Measurements from ENCODE around the gene PIEZO1.
"Not testable (repeated sequence)": the region's sequence is repeated elsewhere in the genome, so short reads cannot be mapped to it uniquely, and the experiment has no call there.

PIEZO1 gene, protein sequence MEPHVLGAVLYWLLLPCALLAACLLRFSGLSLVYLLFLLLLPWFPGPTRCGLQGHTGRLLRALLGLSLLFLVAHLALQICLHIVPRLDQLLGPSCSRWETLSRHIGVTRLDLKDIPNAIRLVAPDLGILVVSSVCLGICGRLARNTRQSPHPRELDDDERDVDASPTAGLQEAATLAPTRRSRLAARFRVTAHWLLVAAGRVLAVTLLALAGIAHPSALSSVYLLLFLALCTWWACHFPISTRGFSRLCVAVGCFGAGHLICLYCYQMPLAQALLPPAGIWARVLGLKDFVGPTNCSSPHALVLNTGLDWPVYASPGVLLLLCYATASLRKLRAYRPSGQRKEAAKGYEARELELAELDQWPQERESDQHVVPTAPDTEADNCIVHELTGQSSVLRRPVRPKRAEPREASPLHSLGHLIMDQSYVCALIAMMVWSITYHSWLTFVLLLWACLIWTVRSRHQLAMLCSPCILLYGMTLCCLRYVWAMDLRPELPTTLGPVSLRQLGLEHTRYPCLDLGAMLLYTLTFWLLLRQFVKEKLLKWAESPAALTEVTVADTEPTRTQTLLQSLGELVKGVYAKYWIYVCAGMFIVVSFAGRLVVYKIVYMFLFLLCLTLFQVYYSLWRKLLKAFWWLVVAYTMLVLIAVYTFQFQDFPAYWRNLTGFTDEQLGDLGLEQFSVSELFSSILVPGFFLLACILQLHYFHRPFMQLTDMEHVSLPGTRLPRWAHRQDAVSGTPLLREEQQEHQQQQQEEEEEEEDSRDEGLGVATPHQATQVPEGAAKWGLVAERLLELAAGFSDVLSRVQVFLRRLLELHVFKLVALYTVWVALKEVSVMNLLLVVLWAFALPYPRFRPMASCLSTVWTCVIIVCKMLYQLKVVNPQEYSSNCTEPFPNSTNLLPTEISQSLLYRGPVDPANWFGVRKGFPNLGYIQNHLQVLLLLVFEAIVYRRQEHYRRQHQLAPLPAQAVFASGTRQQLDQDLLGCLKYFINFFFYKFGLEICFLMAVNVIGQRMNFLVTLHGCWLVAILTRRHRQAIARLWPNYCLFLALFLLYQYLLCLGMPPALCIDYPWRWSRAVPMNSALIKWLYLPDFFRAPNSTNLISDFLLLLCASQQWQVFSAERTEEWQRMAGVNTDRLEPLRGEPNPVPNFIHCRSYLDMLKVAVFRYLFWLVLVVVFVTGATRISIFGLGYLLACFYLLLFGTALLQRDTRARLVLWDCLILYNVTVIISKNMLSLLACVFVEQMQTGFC (N-terminal part only)

DNA sequence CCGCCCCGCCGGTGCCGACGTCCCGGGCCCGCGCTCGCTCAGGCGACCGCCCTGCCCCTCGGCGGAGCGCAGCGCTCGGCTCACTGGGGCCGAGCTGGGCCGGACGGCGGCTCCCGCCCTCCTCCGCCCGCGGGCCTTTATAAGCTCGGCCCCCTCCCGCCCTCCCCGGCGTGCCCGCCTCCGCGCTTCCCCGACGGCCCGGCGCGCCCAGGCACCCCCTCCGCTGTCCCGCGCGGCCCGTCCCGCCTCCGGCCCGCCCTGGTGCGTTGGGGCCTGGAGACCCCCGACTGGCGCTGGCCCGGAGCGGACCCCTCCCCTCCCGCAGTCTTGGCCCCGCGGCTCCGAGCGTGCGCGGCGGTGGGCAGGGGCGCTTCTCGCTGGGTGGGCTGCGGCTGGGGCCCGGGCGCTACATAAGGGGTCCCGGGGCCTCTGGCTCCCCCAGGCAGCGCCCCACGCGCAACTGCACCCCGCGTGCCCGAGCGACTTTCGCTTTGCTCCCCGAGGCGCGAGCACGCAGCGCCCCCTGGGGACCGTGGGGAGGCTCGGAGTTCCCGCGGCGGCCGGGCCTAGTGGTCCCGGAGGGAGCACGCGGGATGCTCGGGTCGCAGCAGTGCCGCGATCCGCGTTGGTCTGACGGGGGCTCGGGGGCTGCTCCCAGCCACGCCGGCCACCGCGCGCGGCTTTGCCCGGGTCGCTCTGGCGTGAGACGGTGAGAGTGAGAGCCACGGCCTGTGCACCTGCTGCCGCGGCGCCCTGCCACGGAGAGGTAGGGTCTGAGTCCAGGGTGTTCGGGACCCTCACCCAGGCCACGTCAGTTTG, at the start of gene PIEZO1:
Gene PIEZO1, minus strand, starts transcription at position 115 of the 819 bp plus-strand sequence. CDS start 256 bp downstream, outside the sequence.
- peak within 1 kb of the TSS; percentile 66 for H3K4me3 ChIP-seq (ENCODE audit: low read length)
- TF ChIP-seq ZNF274 (IDR thresholded peaks at IDR 0.05; ENCODE audit: low read depth, low read length): no peak

DNA sequence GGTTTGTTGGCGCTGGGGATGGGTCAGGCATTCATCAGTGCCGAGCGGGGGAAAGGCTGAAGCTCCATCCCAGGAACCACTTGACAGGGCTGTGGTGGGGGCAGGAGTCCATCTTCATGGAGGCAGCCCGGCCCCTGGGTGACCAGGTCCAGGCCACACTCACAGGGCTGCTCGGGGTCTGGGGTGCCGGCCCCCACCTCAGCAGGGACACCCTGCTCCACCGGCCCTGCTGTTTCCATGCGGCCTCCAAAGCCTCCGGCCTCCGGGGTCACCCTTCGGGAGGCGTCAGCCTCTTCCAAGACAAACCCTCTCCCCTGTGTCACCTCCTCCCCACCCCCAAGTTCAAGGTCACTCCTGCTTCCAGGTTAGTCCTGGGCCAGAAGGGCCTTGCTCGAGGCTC, 49.6 kb upstream of the PIEZO1 start:
- no peak overlapping the region for H3K4me3 ChIP-seq (ENCODE audit: low read length)
- no peak for TF ChIP-seq ZNF274 (IDR thresholded peaks at IDR 0.05; ENCODE audit: low read depth, low read length)

DNA sequence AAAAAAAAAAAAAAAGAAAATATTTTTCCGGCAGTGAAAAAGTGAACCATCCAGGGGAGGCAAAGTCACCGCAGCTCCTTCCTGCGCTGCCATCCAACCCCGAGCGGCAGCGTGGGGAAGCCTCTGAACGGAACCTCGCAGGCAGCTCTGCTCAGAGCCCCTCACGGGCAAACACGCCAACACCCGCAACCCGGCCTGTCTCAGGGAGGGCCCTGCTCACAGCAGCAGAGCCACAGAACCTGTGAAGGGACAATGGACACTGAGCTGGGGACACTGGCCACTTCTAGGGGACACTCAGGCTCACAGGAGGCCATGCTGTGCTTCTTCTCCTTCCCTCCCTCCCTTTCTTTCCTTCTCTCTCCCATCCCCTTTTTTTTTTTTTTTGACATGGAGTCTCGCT, 48.1 kb upstream of the PIEZO1 start:
- TF ChIP-seq ZNF274 (IDR thresholded peaks at IDR 0.05; ENCODE audit: low read depth, low read length): no peak
- H3K4me3 ChIP-seq (ENCODE audit: low read length): no peak overlapping the region

DNA sequence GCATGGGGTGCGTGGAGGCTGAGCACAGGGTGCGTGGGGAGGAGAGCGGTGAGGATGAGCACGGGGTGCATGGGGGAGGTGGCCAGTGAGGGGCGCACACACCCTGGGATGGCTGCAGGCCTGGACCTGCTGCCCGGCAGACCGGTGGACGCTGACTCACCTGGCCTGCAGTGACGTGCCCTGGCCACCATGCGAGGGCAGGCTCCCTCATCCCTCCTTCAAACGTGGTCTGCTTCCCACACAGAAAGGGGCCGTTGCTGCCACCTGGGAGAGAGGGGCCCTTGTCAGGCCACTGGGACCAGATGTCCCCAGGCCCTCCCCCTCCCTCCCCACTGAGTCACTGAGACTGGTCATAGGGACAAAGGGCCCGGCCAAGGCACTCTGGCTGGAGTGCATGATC, 46.8 kb upstream of the PIEZO1 start:
- TF ChIP-seq ZNF274 (IDR thresholded peaks at IDR 0.05; ENCODE audit: low read depth, low read length): no peak
- H3K4me3 ChIP-seq (ENCODE audit: low read length): no peak overlapping the region

DNA sequence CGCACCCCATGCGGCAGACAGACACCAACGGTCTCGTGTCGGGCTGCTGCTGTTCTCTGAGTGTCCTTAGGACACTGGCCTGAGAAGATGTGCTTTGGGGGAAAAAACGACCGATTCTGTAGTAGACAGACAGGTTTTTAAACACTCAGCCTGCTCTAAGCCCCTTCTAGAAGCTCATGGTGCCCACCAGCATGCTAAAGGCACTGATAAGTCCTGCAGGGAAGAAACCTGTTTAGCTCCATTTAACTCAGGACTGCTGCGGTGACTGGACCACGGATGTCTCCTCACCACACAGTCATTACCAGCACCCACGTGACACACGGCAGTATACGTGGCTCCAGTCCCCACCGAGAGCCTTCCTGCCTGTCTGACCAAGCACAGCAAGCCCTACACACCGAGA, 45.8 kb upstream of the PIEZO1 start:
- TF ChIP-seq ZNF274 (IDR thresholded peaks at IDR 0.05; ENCODE audit: low read depth, low read length): no peak

DNA sequence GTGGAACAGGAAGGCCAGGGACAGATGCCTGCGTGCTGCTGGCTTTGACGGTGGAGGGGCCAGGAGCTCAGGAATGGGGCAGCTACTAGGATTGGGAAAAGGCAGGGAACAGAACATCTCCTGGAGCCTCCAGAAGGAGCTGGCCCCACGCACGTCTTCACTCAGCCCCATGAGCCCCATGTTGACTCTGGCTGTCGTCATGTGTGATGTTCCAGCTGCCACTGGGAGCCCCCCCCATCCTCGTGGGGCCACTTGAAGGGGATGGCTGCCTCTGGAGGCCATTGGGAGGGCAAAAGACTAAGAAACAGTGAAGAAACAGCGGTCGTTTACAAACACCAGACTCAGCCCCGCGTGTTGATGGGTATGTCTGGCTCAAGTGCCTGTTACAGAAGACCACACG, 45.2 kb upstream of the PIEZO1 start:
- H3K4me3 ChIP-seq (ENCODE audit: low read length): no peak overlapping the region
- TF ChIP-seq ZNF274 (IDR thresholded peaks at IDR 0.05; ENCODE audit: low read depth, low read length): no peak

More for the DNA sequence above, 45.8 kb upstream of the PIEZO1 start:
- H3K4me3 ChIP-seq (ENCODE audit: low read length): no peak overlapping the region

DNA sequence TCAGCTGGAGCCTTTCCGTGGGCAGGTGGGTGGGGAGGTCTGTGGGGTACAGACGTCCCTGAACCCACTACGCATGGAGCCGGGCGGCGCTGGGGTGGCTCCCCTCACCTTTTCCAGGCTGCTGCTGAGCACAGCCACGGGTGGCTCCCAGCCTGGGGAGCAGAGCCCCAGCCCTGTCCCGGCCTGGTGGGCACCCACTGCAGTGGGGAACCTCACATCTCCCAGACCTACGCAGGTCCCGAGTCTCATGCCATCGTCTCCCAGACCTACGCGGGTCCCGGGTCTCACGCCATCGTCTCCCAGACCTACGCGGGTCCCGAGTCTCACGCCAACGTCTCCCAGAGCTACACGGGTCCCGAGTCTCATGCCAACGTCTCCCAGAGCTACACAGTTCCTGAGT, 43.7 kb upstream of the PIEZO1 start:
- TF ChIP-seq ZNF274 (IDR thresholded peaks at IDR 0.05; ENCODE audit: low read depth, low read length): no peak
- H3K4me3 ChIP-seq (ENCODE audit: low read length): no peak overlapping the region

DNA sequence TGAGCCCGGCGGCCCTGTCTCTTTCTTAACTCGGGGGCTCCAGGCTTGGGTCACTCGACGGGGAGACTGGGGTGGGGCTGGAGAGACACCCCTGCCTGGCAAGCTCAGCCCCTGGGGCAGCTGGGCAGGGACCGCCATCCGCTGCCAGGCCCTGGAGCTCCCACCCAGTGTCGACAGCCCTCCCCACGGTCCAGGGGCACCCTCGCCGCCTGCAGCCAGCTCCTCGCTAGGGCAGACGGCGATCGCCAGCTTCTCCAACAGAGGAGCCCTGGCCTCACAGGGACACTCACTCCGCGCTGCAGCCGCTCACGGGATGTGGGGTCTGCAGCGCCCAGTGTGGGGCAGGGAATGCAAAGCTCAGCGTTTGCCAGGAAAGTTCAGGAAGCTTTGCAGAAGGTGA, 42.7 kb upstream of the PIEZO1 start:
- TF ChIP-seq ZNF274 (IDR thresholded peaks at IDR 0.05; ENCODE audit: low read depth, low read length): no peak
- H3K4me3 ChIP-seq (ENCODE audit: low read length): no peak overlapping the region

DNA sequence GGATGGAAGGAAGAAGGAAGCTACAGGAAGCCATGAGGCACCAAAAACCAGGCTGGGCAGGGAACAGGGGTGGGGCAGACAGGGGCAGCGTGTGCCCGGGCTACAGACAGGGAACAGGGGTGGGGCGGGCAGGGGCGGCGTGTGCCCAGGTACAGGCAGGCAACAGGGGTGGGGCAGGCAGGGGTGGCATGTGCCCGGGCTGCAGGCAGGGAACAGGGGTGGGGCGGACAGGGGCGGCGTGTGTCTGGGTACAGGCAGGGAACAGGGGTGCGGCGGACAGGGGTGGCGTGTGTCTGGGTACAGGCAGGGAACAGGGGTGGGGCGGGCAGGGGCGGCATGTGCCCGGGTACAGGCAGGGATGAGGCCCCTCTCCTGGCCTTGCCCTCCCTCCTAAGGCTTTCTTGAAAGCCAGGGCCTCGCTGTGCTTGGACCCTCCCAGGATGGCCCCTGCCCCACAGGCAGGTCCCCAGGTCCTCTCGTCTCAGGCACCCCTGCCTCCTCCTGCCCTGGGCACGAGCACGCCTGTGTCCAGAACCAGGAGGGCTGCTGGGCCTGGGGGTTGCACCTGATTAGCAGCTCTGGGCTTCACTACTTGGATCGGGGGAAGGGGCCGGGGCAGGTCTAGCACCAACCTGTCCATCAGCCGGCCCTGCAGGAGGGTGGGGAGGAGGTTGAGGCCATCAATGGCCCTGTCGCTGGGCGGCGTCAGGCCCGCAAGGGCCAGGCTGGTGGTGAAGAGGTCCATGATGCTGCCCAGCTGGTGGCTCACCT, 41.2 kb upstream of the PIEZO1 start:
- no peak overlapping the region for H3K4me3 ChIP-seq (ENCODE audit: low read length)
- TF ChIP-seq ZNF274 (IDR thresholded peaks at IDR 0.05; ENCODE audit: low read depth, low read length): no peak

DNA sequence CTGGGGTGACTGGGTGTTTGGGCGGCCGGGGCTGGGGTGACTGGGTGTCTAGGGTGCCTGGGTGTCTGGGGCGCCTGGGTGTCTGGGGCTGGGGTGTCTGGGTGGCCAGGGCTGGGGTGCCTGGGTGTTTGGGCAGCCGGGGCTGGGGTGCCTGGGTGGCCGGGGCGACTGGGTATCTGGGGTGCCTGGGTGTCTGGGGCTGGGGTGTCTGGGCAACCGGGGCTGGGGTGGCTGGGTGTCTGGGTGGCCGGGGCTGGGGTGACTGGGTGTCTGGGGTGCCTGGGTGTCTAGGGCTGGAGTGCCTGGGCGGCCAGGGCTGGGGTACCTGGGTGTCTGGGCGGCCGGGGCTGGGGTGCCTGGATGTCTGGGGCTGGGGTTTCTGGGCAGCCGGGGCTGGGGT, 40.1 kb upstream of the PIEZO1 start:
- TF ChIP-seq ZNF274 (IDR thresholded peaks at IDR 0.05; ENCODE audit: low read depth, low read length): no peak
- H3K4me3 ChIP-seq (ENCODE audit: low read length): no peak overlapping the region

DNA sequence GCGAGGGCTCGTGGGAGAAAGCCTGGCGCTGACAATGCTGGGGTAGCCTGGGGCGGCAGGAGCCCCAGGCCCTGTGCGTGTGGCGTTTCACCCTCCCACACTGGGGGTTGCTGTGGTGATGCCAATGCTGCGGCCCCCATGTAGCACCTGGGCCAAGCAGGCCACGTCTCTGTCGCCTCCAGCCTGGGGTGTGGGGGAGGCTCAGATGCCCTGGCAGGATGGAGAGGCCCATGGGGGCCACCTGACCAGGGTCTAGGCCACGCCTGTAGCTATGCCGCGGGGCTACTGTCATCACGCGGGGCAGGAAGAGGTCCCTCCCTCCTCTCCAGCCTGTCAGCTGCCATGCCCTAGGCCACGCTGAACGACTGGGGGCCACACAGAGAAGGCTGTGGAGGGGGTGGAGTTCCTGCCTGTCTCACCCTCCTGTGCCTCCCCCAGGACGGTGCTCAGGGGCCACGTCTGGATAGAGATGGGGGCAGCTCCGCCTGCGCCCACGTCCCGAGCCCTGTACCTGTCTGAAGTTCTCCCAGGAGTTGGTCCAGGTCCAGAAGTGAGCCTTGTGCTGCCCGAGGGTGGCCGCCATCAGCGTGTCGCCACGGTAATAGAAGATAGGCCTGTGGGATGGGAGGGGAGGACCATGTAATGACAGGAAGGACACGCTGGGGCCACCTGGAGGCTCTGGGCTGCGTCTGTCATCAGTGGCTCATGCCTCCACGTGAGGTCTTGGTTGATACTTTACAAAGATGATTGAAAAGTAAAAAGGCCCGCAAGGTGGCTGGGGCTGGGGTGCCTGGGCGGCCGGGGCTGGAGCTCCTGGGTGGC, 39.4 kb upstream of the PIEZO1 start:
- no peak for TF ChIP-seq ZNF274 (IDR thresholded peaks at IDR 0.05; ENCODE audit: low read depth, low read length)
- H3K4me3 ChIP-seq (ENCODE audit: low read length): no peak overlapping the region

DNA sequence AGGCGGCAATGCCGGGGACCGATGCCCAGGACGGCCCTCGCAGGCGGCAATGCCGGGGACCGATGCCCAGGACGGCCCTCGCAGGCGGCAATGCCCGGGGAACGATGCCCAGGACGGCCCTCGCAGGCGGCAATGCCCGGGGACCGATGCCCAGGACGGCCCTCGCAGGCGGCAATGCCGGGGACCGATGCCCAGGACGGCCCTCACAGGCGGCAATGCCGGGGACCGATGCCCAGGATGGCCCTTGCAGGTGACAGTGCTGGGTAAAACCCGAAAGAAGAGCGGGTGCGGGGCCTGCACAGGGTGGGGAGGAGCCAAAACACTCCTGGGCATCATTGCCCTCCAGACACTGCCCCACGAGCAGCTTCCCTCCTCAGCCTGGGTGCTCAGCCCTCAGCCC, 38.6 kb upstream of the PIEZO1 start:
- H3K4me3 ChIP-seq (ENCODE audit: low read length): not testable (repeated sequence)
